ENCODE results near the gene DNAJC6.

Gene DNAJC6

DNA sequence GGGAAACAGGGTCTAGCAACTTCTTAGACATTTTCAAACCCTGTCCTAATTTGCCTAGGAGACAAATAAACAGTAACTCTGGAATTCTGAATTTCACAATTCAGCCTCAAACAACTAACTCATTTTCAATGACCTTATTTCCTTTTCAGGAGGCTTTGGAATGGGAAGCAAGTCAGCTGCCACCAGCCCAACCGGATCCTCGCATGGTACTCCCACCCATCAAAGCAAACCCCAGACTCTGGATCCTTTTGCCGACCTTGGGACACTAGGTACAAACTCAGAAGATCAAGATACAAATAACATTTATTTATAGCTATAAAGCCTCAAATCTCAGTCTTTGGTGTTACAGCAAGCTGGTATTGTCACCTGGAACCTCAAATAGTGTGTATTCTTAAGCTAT is 92.3 kb downstream of the DNAJC6 start:
- DNase-seq: peak in 10 of 51 donors; percentile 4 to 50 (median 18)

DNA sequence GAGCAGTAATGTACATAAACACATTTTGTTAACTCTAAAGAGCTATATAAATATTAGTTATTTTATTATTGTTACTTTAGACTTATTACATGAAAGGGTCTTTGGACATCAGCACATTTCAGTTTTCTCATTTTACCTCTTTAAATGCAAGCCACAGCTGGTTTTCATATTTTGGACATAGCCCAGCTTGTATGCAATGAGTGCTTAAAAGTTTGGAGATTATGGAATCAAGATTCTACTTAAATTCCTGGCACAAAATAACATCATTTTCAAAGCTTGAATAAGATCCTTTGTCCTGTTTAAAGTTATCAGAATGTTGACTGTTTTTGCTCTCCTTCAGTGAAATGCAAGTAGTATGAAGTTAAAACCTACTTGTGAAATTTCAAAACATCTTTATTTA is 95.6 kb downstream of the DNAJC6 start:
- no peak for DNase-seq

DNA sequence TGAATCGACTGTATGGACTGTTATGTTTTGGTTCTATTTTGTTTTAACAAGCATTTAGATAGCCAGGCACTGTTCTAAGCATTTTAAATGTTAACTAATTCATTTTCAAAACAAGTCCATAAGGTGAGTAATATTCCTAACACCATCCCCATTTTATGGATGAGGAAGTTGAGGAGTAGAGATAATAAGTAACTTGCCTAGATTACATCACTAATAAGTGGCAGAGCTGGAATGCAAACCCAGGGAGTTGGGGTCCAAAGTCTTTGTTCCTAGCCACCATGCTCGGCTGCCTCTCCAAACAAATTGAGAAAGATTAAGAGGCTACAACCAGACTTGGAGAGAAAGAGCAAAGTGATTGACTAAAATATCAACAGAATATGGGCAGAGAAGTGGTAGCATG is 98.5 kb downstream of the DNAJC6 start:
- DNase-seq: no peak

DNA sequence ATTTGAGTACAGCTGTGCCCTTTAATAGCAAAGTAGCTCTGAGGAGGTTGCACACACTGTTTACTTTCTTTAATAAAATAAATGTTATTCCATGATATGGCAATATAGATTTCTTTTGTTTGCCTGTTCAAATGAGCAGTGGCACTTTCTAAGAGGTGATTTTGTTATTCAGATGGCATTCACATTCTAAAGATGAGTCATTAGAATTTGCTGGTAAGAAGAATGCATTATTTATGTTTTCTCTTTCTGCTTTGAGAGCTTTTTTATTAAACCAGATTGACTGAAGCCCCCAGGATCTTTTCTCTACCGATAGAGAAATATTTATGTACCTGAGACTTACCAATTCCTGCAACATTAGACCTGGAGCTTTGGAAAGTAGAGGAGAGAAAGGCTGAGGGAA is 100.0 kb downstream of the DNAJC6 start:
- DNase-seq: no peak

DNA sequence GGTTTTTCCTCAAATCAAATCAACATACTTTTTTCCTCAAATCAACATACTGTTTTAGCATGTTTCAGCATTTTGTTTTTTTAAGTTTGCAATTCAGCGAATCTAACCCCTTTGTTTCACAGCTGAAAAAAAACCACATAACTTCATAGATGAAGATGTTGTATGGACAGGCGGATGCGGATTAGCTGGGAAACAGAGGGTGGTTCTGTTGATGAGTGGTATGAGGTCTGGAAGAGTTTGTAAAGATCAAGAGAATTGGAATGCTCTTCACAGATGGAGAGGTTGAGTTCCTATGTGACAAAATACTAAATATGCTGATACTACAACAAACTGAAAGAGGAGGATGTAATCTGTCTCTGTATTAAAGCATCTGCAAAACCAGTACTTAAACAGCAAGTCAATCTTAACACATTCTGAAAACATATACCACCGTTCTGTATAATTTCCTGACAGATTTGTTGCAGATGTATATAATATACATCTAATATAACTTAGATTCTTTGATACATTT is 100.5 kb downstream of the DNAJC6 start:
- DNase-seq: no peak

DNA sequence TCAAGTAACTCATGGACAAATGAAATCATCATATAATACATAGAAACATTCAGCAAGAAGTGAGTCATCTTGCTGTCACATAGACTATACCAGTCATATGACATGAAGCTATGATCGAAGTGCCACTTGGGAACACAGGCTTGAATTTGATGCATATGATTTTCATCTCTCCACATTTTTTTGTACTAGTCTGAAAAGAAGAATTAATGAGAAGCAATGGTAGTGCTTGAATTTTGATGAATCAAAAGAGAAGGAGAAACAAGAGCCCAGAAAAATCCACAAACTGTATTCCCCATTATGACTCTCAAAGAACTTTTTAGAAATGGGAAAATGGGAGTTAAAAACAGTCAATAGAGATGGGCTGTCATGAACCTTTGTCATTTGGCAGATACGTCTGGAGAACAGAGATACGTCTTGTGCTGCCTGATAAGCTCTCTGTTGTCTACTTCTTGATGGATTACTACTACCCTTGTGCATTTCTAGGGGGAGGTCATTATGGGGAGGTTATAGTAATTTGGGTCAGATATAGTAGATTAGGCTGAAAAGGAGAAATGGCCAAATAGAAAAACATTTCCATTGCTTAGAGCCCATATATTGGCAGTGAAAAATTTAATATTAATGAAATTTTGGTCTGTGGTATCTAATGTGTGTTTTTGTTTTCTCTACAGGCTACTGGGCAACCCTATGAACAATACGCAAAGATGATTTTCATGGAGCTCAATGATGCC is 103.1 kb downstream of the DNAJC6 start:
- no peak for DNase-seq

DNA sequence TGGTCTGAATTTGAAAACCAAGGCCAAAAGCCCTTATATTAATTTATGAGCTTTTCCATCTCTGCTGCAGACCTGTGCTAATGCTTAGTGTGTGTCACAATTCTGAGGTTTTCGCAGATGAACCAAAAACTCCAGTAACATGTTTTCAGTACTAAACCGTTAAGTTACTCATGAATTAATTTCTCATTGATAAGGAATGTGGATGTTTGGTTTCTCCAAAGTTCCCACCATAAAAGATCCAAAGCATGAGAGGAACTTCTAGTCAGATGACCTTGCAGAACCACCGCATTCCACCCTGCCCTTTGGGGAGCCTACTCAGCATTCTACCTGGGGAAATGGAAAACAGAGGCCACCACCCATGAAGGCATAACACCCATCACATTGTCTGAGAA is 103.6 kb downstream of the DNAJC6 start:
- DNase-seq: no peak

DNA sequence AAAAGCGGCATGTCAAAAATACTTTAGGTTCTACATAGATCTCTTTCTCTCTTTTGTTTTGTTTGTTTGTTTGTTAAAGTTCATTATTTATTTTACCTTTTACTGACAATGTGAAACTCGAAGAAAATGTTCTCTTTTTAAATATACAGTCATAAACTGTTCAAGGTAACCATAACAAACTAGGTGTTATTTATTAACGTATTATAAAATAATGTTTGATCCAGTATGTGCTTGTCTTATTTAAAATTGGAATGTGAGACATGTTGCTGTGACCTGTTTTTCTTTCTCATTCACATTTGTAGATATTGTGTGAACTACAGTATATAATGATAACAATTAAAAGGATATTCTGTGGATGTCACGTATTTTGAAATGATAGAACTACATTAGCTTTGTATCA is 105.2 kb downstream of the DNAJC6 start:
- no peak for DNase-seq

DNA sequence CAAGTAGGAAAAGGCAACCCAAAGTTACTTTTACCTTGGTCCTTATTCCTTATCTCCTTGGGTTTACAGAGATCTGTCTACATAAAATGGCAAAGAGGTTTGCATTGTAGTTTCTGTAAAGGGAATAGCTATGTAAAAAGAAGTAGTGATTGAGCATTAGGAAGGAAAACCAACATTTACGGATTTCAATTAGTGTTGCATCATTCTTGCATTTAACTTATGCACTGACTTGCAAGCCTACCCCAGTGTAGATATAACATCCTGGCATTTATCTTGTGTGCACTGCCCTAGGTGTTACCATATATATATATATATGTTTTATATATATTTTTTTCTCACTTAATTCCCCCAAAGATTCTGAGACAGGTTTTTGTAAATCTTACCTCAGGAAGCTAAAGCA is 107.4 kb downstream of the DNAJC6 start:
- no peak for DNase-seq

DNA sequence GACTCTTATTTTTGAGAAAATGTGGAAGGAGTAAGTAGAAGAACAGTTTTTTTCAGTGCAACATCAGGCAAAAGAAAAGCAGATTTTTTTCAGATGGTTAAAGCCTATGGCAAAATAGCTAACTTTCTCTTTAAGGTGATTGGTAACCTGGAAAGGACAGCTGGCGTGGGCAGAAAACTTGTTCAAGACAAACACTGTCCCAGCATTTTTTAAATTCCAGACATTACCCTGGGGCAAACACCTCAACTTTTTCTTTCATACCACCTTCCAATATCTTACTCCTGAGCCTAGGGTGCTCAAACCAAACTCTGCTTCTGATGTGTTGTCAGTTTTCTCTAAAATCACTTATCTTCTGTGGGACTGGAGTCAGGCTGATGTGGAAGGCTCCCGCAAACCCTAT is 108.4 kb downstream of the DNAJC6 start:
- DNase-seq: no peak

DNA sequence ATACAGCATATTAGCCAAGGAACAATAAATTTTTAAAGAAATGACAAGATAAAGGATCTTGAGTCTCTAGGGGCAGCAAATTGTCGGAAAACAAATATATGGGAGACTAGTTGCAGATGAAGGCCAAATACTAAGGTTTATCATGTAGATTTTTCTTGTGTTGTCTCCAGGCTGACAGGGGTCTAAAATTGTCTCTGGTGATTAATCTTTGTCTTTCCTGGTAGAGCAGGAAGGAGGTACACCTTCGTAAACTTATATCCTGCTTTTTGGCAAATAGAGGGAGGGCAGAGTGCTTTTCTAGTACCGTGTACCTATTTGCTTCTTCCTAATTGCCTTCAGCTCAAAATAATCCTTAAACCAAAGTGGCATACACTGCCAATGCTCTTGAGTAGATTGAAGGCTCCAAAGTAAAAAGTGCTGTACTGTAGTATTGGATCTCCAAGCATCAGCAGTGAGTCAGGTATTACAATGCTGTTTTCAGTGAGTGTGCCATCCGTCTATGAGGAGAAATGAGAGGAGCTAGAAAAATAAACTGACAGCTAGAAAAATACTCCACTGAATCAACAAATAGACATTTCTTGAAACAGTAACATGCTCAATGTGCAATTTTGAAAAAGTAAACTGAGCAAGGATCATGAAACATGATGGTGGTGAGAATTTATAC is 109.3 kb downstream of the DNAJC6 start:
- no peak for DNase-seq

DNA sequence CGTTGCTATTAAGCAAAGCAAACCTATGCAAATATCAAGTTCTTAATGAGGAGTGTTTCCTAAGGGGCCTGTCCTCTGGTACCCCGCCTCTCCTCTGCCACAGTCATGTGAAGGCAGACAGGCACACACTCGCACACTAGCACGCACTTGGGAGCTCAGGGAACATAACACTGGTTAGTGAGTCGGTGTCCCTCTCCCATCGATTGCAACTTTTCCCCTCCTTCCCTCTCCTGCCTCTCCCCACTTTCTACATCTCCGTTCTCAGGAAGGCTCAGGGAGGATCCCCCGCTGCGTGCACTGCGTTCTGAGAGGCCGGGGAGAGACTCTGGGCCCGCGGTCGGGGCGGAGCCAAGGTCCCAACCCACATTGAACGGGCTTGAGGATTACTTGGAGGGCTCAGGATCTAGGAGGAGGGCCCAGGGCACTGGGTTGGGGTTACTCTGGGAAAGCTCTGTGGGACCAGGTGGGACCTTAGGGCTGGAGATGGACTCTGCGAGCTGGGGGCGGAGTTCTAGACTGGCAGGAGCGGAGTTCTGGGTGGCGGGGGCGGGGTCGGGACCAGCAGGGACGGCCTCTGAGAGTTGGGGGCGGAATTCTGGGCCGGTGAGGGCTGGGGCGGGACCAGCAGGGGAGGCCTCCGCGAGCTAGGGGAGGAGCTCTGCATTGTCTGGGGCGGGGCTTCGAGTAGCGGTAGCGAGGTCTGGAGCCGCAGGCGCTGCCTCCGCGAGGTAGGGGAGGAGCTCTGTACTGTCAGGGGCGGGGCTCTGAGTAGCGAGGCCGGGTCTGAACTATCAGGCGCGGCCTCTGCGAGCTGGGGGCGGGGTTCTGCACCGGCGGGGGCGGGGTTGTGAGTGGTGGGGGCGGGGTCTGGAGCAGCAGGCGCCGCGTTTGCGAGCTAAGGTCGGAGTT is 110.6 kb downstream of the DNAJC6 start:
- peak; percentile 74 to 100 (median 96) for DNase-seq

DNA sequence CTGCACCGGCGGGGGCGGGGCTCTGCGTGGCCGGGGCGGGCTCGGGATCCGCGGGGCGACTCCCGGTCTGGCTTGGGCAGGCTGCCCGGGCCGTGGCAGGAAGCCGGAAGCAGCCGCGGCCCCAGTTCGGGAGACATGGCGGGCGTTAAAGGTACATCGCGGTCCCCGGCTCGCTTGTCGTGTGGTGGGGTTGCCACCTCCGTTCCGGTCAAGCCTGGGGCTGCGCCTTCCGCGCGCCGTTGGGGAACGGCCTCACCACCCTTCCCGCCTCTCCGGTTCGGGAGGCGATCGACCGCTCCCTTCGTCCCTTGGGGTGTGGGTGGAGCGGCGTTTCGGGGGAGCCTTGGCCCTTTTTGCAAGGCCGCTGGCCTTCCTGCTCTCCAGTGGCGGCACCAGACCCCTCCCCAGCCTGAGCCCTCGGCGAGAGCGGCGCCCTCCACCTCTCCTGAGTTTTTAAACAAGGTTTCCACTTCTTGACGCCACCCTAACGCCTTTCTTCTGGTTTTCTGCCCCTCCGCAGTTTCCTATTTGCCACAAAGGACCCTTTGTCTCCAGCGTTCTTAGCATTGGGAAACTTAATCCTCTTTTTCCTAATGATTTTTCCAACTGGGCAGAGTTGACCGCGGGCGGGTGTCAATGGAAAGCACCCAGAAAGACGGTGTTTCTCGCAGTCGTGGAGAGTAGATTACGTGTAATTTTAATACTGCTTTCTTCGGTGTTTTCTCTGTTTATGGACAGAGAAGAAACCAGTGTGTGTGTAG is 111.4 kb downstream of the DNAJC6 start, which contains the start of the genes LEPR and LEPROT:
Gene LEPR (plus strand): TSS at position 79 of the 761 bp plus-strand sequence. CDS start 144,898 bp downstream, outside the sequence.
Gene LEPROT (plus strand): TSS at position 79 of the 761 bp plus-strand sequence. CDS start 57 bp downstream, at position 136.
- peak in 10 of 51 donors; percentile 55 to 97 (median 68) for DNase-seq

DNA sequence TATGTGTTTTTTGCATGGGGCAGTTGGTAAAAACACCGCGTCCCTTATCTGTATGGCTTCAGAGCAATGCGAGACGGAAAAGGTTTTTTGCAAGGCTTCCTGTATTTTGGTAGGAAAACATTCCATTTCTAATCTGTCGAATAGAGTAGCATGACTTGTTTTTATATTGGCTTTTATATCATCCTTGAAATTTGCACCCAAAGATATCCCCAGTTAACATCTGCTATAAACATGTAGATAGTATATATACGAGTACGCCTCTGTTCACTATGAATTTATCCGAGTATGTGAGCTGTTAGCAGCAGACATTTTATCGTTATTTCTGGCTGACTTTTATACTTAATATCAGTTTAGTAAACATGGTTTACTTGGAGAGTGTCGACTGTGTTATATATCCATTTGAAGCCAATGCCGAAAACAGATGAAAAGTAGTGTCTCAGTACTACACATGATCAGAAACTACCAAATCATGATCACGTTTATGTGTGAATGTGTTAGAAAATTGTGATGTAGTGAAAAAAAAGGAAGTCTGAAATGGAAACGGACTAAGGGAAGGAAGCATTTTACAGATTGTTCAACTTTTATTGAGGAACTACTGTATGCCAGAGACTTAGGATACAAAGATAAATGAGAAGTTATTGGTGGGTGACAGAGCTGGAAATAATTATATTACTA is 112.1 kb downstream of the DNAJC6 start:
- DNase-seq: no peak

DNA sequence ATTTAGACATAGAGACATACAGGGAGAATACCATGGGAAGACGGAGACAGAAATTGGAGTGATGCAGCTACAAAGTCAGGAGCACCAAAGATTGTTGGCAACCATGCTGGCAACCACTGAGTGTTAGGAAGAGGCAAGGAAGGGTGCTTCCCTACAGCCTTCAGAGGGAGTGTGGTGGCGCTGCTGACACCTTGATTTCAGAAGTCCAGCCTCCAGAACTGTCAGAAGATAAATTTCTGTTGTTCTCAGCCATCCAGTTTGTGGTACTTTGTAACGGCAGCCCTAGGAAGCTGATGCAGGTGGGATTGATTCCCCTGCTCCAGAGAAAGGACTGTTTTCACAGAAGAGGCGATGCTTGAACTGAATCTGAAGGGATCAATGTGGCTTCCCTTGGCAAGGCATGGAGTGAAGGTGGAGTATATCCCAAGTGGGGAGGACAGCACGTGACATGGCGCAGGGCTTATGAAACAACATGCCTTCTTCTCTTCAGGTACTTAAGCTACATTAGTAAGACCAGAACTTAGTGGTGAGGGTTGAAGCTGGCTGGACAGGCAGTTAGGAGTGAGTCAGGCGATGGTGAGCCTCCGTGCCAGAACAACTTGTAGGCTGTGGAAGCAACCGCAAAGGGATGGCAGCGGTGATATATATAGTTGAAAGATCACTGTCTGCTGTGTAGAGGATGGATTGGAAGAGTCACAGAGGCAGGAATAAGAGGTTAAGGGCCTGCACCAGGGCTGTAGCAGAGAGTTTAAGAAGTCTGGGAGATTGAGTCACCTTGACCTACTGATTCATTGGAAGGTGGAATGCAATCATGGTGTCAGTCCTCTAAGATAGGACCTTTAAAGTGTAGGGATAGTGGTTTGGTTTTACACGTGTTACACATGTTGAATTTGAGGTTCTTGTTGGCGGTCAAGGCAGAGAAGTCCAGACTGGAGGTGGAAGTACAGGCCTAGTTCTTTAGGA is 113.2 kb downstream of the DNAJC6 start:
- no peak for DNase-seq

DNA sequence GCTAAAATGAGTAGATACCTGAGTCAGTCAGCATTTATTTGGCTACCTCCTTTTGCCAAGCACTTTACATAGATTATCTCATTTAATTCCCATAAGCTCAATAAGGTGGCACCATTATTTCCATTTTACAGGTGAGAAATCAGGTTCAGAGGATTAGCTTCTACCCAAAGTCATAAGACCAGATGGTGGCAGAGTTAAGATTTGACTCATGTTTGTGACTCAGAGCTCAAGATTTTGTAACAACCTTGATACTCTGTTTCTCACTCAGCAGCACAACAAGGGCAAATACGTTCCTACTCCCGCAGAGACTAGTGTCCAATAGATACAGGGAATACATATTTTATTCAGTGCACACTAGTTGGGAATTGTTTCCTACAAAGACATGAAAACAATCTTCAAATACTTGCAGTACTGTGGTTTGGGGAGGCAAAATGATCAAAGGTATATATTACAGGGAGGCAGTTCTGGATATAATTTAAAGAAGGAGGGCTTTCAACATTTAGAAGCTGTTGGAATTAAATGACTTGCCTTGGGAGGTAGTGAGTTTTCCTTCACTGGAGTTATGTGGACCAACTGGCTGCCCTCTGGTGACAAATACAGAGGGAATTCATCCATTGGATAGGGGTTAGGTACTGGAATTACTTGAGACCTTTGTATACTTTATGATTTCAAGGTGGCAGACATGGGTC is 114.7 kb downstream of the DNAJC6 start:
- no peak for DNase-seq

DNA sequence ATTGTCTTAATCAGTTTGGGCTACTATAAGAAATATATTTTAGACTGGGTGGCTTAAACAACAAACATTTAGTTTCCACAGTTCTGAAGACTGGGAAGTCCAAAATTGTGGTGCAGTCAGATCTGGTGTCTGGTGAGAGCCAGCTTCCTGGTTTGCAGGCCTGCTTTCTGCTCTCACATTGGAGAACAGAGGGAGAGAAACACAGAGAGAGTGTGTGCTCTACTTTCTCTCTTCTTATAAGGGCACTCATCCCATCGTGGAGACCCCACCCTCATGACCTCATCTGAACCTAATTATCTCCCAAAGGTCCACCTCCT is 115.2 kb downstream of the DNAJC6 start:
- no peak for DNase-seq

DNA sequence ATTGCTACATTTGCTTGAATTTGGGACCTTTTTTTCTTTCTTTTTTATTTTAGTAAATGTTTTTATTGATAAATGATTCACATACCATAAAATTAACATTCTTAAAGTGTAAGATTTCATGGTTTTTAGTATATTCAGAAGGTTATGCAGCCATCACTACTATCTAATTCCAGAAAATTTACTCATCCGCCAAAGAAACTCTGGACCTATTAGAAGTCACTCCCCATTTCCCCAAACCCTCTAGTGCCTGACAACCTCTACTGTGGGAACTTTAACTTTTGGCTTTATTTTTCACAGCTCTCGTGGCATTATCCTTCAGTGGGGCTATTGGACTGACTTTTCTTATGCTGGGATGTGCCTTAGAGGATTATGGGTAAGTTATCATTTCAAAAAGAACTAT is 115.7 kb downstream of the DNAJC6 start:
- no peak for DNase-seq

DNA sequence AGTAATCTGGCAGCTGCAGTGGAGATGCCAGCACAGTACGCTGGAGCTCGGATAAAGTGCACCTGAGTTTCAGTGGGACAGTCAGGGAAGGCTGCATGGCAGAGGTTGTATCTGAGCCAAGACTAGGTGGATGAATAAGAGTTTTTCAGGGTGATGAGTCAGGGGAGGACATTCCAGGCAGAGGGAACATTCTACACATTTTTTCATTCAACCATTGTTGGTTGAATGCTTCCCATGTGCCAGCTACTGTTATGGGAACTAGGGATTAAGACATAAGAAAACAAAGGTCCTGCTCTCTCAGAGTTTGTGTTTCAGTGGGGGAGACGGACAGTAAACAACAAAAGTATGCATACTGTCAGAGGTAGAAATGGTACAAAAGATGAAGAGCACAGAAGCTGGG is 116.4 kb downstream of the DNAJC6 start:
- DNase-seq: no peak
